Type B pancreatic cell (in vitro differentiated cells): Measurements from ENCODE around the gene PEX10. TPM values are rescaled to one million over a fixed set of nuclear protein-coding genes. Genes with fewer than 3 reads are reported as not detected.

Experiments
- DNase-seq: peaks from one replicate; pipeline ENCODE4 v3.0.0; 2021; ENCODE audit warnings: mixed read lengths; ENCODE audit not compliant: unreplicated experiment; ENCODE audit errors: extremely low spot score
- H3K27ac Mint-ChIP-seq: 2 replicates; pipeline ENCODE4 v1.8.0; 2021; ENCODE audit warnings: mild to moderate bottlenecking, mixed read lengths
- H3K27me3 Mint-ChIP-seq: 2 replicates; pipeline ENCODE4 v1.8.0; 2021; ENCODE audit warnings: mixed read lengths
- H3K36me3 Mint-ChIP-seq: 2 replicates; pipeline ENCODE4 v1.8.0; 2021; ENCODE audit warnings: mixed read lengths
- H3K4me1 Mint-ChIP-seq: one replicate; pipeline ENCODE4 v1.8.0; 2021; ENCODE audit warnings: mixed read lengths; ENCODE audit not compliant: unreplicated experiment
- H3K4me3 Mint-ChIP-seq: 2 replicates; pipeline ENCODE4 v1.8.0; 2021; ENCODE audit warnings: mild to moderate bottlenecking, mixed read lengths
- H3K9me3 Mint-ChIP-seq: 2 replicates; pipeline ENCODE4 v1.8.0; 2021; ENCODE audit warnings: mixed read lengths
- CTCF ChIP-seq: fragments of 200-600 bp; sonication (generic); conservative IDR thresholded peaks from 2 replicates; pipeline ENCODE4 v1.5.0; 2021; ENCODE audit warnings: antibody characterized with exemption, mild to moderate bottlenecking
- total RNA-seq: library from RNA; stranded (reverse); gene quantifications from 2 replicates; pipeline ENCODE4 v1.2.1, GENCODE V29; 2021; ENCODE audit warnings: low replicate concordance

PEX10 gene
- total RNA-seq, 1 donor from 2014 or later, result 27.3 TPM

- Mint-ChIP-seq H3K36me3 (no peaks in the 10 kb centered on the region), H3K9me3 (no peaks in the 10 kb centered on the region), H3K27me3 (no peaks in the 10 kb centered on the region), H3K27ac (no peak overlapping the region), H3K4me3 (no peak overlapping the region), H3K4me1 (no peaks in the 10 kb centered on the region)
- no peak for DNase-seq
- TF ChIP-seq CTCF, result no peak
Observed at GRCh38 chr1:2375923-2376260, 36.5 kb downstream of the PEX10 start.

GRCh38 chr1:2375246-2375922 is 37.0 kb downstream of the PEX10 start:
- no peak overlapping the region for H3K27ac Mint-ChIP-seq
- DNase-seq, result no peak
- peaks cover under 1% of the 10 kb centered on the region for H3K36me3 Mint-ChIP-seq
- H3K27me3 Mint-ChIP-seq, result no peaks in the 10 kb centered on the region
- no peaks in the 10 kb centered on the region for H3K4me1 Mint-ChIP-seq
- H3K4me3 Mint-ChIP-seq, result no peak overlapping the region
- H3K9me3 Mint-ChIP-seq, result no peaks in the 10 kb centered on the region
- no peak for TF ChIP-seq CTCF

- peaks cover 8% of the 10 kb centered on the region for H3K36me3 Mint-ChIP-seq
Observed at GRCh38 chr1:2374252-2375155, 37.9 kb downstream of the PEX10 start.

GRCh38 chr1:2373551-2374251 is 38.7 kb downstream of the PEX10 start:
- Mint-ChIP-seq H3K36me3 (peaks cover 8% of the 10 kb centered on the region), H3K4me1 (no peaks in the 10 kb centered on the region), H3K4me3 (no peak overlapping the region), H3K27ac (no peak overlapping the region), H3K9me3 (no peaks in the 10 kb centered on the region), H3K27me3 (no peaks in the 10 kb centered on the region)
- TF ChIP-seq CTCF, result no peak
- DNase-seq, result no peak

More at GRCh38 chr1:2374252-2375155, 37.9 kb downstream of the PEX10 start:
- H3K27me3 Mint-ChIP-seq, result no peaks in the 10 kb centered on the region
- H3K9me3 Mint-ChIP-seq, result no peaks in the 10 kb centered on the region
- no peak overlapping the region for H3K27ac Mint-ChIP-seq
- H3K4me1 Mint-ChIP-seq, result no peaks in the 10 kb centered on the region
- DNase-seq, result no peak
- no peak for TF ChIP-seq CTCF
- H3K4me3 Mint-ChIP-seq, result no peak overlapping the region

- Mint-ChIP-seq H3K27ac (no peak overlapping the region), H3K9me3 (no peaks in the 10 kb centered on the region), H3K27me3 (no peaks in the 10 kb centered on the region), H3K36me3 (peaks cover 8% of the 10 kb centered on the region), H3K4me3 (no peak overlapping the region), H3K4me1 (no peaks in the 10 kb centered on the region)
- TF ChIP-seq CTCF, result no peak
- no peak for DNase-seq
Observed at GRCh38 chr1:2372551-2373490, 39.5 kb downstream of the PEX10 start.
